22Rv1 (cell line): ENCODE data around the gene NHEJ1.

ENCODE experiments used
- H3K27ac ChIP-seq: fragments of 450-650 bp; 2 replicates; pipeline ENCODE4 v1.5.1; 2017
- CTCF ChIP-seq: fragments of 450-650 bp; IDR thresholded peaks from 2 replicates; pipeline ENCODE4 v1.5.1; 2017; ENCODE audit warnings: mild to moderate bottlenecking
- ZFX ChIP-seq: fragments of 450-650 bp; IDR thresholded peaks from 2 replicates; pipeline ENCODE4 v1.6.1; 2017; ENCODE audit warnings: antibody characterized with exemption, borderline replicate concordance

The NHEJ1 gene

DNA sequence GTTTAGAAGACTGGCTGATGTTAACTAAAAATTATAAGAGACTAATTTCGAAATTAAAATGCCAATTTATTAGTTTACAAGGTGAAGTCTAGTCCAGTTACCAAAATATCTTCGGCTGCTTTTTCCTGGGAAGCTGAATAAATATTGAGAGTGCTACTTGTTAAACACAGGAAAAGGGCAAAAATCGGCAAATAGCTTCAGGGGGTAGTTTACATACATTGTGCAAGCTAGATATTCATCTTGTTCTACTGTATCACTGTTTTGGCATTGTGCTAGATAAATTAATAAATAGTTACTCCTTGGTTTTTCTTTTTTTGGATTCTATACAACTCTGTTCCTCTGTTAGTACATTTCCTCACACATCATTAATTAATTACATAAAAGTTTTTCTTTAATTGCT, 29.3 kb downstream of the NHEJ1 start:
- TF ChIP-seq ZFX (no peak), CTCF (no peak)
- H3K27ac ChIP-seq, result no peak overlapping the region

- TF ChIP-seq ZFX (no peak), CTCF (no peak)
- no peak overlapping the region for H3K27ac ChIP-seq
Measured at GRCh38 chr2:219129589-219129988, 31.0 kb downstream of the NHEJ1 start.

DNA sequence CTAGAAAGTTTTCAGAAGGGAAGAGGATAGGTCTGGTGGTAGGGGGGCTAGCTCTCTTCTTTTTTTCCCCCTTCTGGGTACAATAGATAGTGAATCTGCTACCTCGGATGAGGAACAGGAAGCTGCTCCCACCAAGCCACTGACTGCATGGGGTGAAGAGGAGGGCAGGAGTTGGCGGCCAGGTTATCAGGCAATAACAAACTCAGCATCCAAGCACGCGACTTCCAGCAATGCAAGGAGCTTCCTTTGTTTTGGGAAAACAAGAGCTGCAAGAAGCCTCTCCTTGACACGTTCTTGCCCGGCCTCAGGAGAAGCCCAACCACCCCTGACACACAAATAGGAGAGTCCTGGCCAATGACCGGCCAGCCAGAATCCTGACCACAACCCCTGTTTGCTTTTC, 32.2 kb downstream of the NHEJ1 start:
- TF ChIP-seq CTCF (no peak), ZFX (no peak)
- no peak overlapping the region for H3K27ac ChIP-seq

DNA sequence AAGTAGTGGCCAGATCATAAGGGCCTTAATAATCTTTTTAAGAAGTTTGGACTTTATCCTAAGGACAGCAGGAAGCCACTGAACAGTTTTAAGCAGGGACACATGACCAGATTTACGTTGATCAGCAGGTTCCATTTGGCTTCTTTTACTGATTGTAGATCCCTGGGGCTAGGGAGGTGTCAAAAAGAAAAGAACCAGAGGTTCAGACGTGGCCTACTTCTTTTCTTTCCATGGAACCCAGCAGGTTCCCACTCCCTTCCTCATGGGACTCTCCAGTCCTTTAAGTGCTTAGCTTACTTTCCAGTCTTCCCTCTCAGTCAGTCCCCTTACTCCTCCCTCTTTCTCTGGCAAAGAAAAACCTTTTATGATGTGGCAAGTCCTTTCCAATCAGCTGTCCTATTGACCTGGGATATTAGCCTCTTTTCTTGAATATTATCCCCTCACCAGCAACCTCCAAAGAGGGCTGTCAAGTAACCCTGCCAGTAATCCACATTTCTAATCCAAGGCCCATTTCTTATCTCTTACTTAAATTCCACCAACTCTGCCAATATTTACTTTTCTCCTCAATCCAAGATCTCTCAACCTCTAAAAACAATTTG, 33.5 kb downstream of the NHEJ1 start:
- H3K27ac ChIP-seq, result peak overlapping the region; percentile 65
- TF ChIP-seq ZFX, result no peak
- no peak for TF ChIP-seq CTCF

DNA sequence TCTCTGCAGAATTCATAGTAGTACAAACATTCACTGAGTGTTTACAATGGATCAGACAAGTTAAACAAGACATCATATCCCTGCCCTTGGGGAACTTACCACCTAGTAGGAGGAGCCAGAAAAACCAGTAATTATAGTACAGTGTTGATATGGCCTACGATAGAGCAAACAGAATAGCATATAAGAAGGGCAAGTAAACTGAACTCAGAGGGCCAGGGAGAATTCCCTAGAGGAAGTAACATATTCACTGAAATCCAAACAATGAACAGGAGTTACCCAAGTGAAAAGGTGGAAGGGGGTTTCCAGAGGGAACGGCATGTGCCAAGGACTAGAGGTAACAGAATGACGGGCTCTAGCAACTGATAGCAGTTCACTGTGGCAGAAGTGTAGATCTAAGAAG, 34.1 kb downstream of the NHEJ1 start:
- no peak for TF ChIP-seq CTCF
- TF ChIP-seq ZFX, result no peak
- H3K27ac ChIP-seq, result peak overlapping the region; percentile 65

DNA sequence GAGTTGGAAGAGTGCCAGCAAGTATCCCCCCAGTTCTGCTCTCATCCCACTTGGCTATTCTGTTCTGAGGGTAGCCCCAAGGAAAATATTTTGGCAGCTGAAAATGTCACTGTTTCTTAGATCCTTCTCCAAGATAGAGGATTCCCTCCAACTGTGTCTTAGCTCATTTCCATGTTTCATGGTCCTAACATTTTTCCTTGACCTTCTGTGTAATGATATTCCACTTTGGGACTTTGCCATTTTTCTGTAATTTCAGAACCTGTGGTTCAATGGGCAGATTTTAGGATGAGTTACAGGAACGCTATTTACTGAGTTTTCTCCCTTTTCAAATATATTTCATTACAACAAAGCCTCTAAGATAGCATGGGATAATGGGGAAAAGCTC, 34.7 kb downstream of the NHEJ1 start:
- peak overlapping the region; percentile 65 for H3K27ac ChIP-seq
- no peak for TF ChIP-seq CTCF
- no peak for TF ChIP-seq ZFX

GRCh38 chr2:219125225-219125885, 35.3 kb downstream of the NHEJ1 start:
- H3K27ac ChIP-seq, result peak overlapping the region; percentile 65; the same call in 1 of the 2 replicates

More at GRCh38 chr2:219125225-219125885, 35.3 kb downstream of the NHEJ1 start:
- no peak for TF ChIP-seq CTCF
- TF ChIP-seq ZFX, result no peak
